B cell (primary cell): ENCODE measurements around the gene EYS. TPM values are rescaled to one million over a fixed set of nuclear protein-coding genes. Genes with fewer than 3 reads are reported as not detected.

Experiments used
- ATAC-seq: fragments of 200-7000 bp; cut with Tn5 transposase; one replicate; pipeline ENCODE4 v1.10.0; 2021; ENCODE audit warnings: low read depth, mild to moderate bottlenecking, moderate number of reproducible peaks, moderate library complexity
- CTCF ChIA-PET: fragments of 350-600 bp; sonication (Branson Sonifier 250); formaldehyde crosslinking; loops from one replicate; lab custom pipeline; 2021; ENCODE audit warnings: antibody characterized with exemption, inconsistent platforms; lab: Charles Lee
- POLR2A ChIA-PET: fragments of 350-600 bp; sonication (Branson Sonifier 250); formaldehyde crosslinking; loops from one replicate; lab custom pipeline; 2021; ENCODE audit warnings: antibody characterized with exemption; lab: Charles Lee
- DNase-seq: peaks from one replicate; pipeline ENCODE4 v3.0.0; 2013
- H2AFZ ChIP-seq: 2 replicates; pipeline ENCODE4 v1.6.1; 2012; ENCODE audit warnings: mild to moderate bottlenecking, low read depth, low read length; ENCODE audit not compliant: insufficient read depth, poor library complexity, severe bottlenecking
- H3K27ac ChIP-seq, 2 donors: 1 replicate in 1 of 2; 2 replicates in 1 of 2; pipeline ENCODE4 v1.5.1; 2012 to 2013; ENCODE audit warnings: low read length in 2 of 2, mild to moderate bottlenecking in 2 of 2, moderate library complexity in 1 of 2
- H3K27me3 ChIP-seq, 4 experiments: fragments of 200-600 bp in 1 of 4; sonication (generic) in 1 of 4; replicated peaks in 1 of 4; 1 replicate in 2 of 4; 2 replicates in 2 of 4; pipeline versions ENCODE4 v1.6.1 to v1.7.0; 2013 to 2016; ENCODE audit warnings: low read length in 3 of 4, mild to moderate bottlenecking in 2 of 4, mixed read lengths in 1 of 4, moderate library complexity in 1 of 4; ENCODE audit not compliant: insufficient read depth in 4 of 4, control insufficient read depth in 3 of 4; ENCODE audit errors: control extremely low read depth in 1 of 4
- H3K36me3 ChIP-seq, 2 experiments: replicated peaks in 1 of 2; 1 replicate in 1 of 2; 2 replicates in 1 of 2; pipeline versions ENCODE4 v1.6.1 to v1.7.1; 2013; ENCODE audit warnings: low read length in 1 of 2; ENCODE audit not compliant: insufficient read depth in 2 of 2, control insufficient read depth in 1 of 2; ENCODE audit errors: control extremely low read depth in 1 of 2, extremely low read depth in 1 of 2
- H3K4me1 ChIP-seq, 2 donors: fragments of 200-600 bp in 1 of 2; sonication (generic) in 1 of 2; 1 replicate in 1 of 2; 2 replicates in 1 of 2; pipeline versions ENCODE4 v1.5.1 to v1.6.1; 2013 to 2017; ENCODE audit warnings: low read length in 2 of 2; ENCODE audit not compliant: control insufficient read depth in 2 of 2, insufficient read depth in 2 of 2
- H3K4me2 ChIP-seq: replicated peaks from 2 replicates; pipeline ENCODE3; 2012; ENCODE audit warnings: mild to moderate bottlenecking, low read depth, low read length; ENCODE audit not compliant: poor library complexity, severe bottlenecking
- H3K4me3 ChIP-seq, 5 experiments: fragments of 200-600 bp in 1 of 5; sonication (generic) in 1 of 5; 1 replicate in 3 of 5; 2 replicates in 2 of 5; pipeline versions ENCODE4 v1.5.1 to v1.7.0; 2011 to 2016; ENCODE audit warnings: low read length in 4 of 5, mild to moderate bottlenecking in 4 of 5, low read depth in 2 of 5, control low read depth in 1 of 5, moderate library complexity in 1 of 5; ENCODE audit not compliant: insufficient read depth in 1 of 5; ENCODE audit errors: control extremely low read depth in 1 of 5, extremely low read depth in 1 of 5
- H3K79me2 ChIP-seq: fragments of 200-600 bp; sonication (generic); one replicate; pipeline ENCODE4 v1.6.0; 2016; ENCODE audit warnings: low read length; ENCODE audit not compliant: control insufficient read depth, insufficient read depth
- H3K9ac ChIP-seq: fragments of 200-600 bp; sonication (generic); 2 replicates; pipeline ENCODE4 v1.6.1; 2017; ENCODE audit warnings: mild to moderate bottlenecking, low read length, moderate library complexity
- H3K9me3 ChIP-seq, 3 donors: one replicate each; pipeline versions ENCODE4 v1.6.1 to v1.7.1; 2013; ENCODE audit warnings: low read length in 2 of 3; ENCODE audit not compliant: control insufficient read depth in 2 of 3, insufficient read depth in 1 of 3; ENCODE audit errors: control extremely low read depth in 1 of 3
- H4K20me1 ChIP-seq: 2 replicates; pipeline ENCODE4 v1.6.0; 2012; ENCODE audit warnings: mild to moderate bottlenecking, low read length; ENCODE audit not compliant: insufficient read depth, control insufficient read depth, poor library complexity, severe bottlenecking
- H3K27ac Mint-ChIP-seq: one replicate; pipeline ENCODE4 v1.8.0; 2021; ENCODE audit warnings: mixed read lengths
- H3K27me3 Mint-ChIP-seq: one replicate; pipeline ENCODE4 v1.8.0; 2021; ENCODE audit warnings: mixed read lengths
- H3K4me1 Mint-ChIP-seq: one replicate; pipeline ENCODE4 v1.8.0; 2021; ENCODE audit warnings: mixed read lengths
- H3K4me3 Mint-ChIP-seq: one replicate; pipeline ENCODE4 v1.8.0; 2021; ENCODE audit warnings: mixed read lengths
- H3K9me3 Mint-ChIP-seq: one replicate; pipeline ENCODE4 v1.8.0; 2022; ENCODE audit warnings: mixed read lengths; ENCODE audit not compliant: insufficient read depth
- EZH2 ChIP-seq: IDR thresholded peaks from 2 replicates; pipeline ENCODE4 v1.6.1; 2012; ENCODE audit warnings: borderline replicate concordance, low read depth, mild to moderate bottlenecking, moderate library complexity, low read length; ENCODE audit not compliant: insufficient read depth, poor library complexity, severe bottlenecking
- WGBS: methylation state at CpG from one replicate; pipeline ENCODE4 v1.1.5; 2013; ENCODE audit warnings: missing lambda C conversion rate; ENCODE audit not compliant: insufficient coverage; 5-methylcytosine and 5-hydroxymethylcytosine counted together
- intact Hi-C: fragments of 100-400 bp; cut with micrococcal nuclease; formaldehyde crosslinking; loops from one replicate; pipeline ENCODE4 v1.10.0; 2022
- polyA plus RNA-seq: library from polyadenylated mRNA; depleted of rRNA; stranded (reverse); fragments of >200 nt; gene quantifications from 2 replicates; pipeline ENCODE4 v1.2.3, GENCODE V29; 2012
- total RNA-seq, 2 donors: library from RNA; stranded (reverse); fragments of 120-200 nt in 1 of 2; gene quantifications; 1 replicate in 1 of 2; 2 replicates in 1 of 2; pipeline versions ENCODE4 v1.2.3 to v1.2.4, GENCODE V29; 2013 to 2022
- TF ChIP-seq, protein P1 (sequence below): fragments of 200-600 bp; IDR thresholded peaks from one replicate; pipeline ENCODE4 v1.8.0; 2022; ENCODE audit warnings: antibody characterized with exemption, mild to moderate bottlenecking

The EYS gene
- total and polyA plus RNA-seq, 2 donors (not counting 1 experiment from before 2014, with no cell fraction given) = not detected

DNA sequence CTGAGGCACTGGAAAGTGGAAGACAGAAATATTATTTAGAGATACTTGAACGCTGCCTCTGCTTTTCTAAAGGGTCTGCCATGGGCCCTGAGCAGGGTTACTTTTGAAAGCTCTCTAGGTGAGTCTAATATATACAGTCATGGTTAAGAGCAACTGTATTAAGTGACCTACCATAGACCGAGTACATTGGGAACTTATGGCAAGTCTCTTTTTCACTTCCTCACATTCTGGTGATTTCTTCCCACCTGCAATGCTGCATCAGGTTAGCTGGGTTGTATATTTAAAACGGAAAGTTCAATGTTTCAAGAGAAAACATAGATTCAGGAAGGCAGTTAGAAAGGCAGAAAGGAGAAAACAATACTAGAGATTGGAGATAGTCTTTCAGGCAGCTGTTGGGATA lies 1916.7 kb downstream of the EYS start:
- Histone ChIP-seq H3K4me1 (no peaks in the 10 kb centered on the region), H2AFZ (no peak overlapping the region), H3K9ac (no peak overlapping the region), H3K36me3 (no peaks in the 10 kb centered on the region), H3K79me2 (no peaks in the 10 kb centered on the region), H3K4me2 (no peak overlapping the region), H4K20me1 (no peaks in the 10 kb centered on the region), H3K9me3 (no peaks in the 10 kb centered on the region), H3K27ac (no peak overlapping the region), H3K4me3 (no peak overlapping the region), H3K27me3 (peaks cover 0 to 4% (median 0%) of the 10 kb centered on the region in 4 experiments)
- 72% methylated on average over 2 of the region's 3 CpGs for WGBS
- no peak overlapping the region for H3K27ac Mint-ChIP-seq
- no peak for DNase-seq
- ChIA-PET CTCF (no interaction called here), POLR2A (no interaction called here)
- H3K4me3 Mint-ChIP-seq = no peak overlapping the region
- peaks cover 10% of the 10 kb centered on the region for H3K27me3 Mint-ChIP-seq
- intact Hi-C loops = no loop called here
- no peaks in the 10 kb centered on the region for H3K4me1 Mint-ChIP-seq
- no peak for ATAC-seq
- H3K9me3 Mint-ChIP-seq = no peaks in the 10 kb centered on the region
- TF ChIP-seq EZH2 = no peak
- TF ChIP-seq, protein P1, sequence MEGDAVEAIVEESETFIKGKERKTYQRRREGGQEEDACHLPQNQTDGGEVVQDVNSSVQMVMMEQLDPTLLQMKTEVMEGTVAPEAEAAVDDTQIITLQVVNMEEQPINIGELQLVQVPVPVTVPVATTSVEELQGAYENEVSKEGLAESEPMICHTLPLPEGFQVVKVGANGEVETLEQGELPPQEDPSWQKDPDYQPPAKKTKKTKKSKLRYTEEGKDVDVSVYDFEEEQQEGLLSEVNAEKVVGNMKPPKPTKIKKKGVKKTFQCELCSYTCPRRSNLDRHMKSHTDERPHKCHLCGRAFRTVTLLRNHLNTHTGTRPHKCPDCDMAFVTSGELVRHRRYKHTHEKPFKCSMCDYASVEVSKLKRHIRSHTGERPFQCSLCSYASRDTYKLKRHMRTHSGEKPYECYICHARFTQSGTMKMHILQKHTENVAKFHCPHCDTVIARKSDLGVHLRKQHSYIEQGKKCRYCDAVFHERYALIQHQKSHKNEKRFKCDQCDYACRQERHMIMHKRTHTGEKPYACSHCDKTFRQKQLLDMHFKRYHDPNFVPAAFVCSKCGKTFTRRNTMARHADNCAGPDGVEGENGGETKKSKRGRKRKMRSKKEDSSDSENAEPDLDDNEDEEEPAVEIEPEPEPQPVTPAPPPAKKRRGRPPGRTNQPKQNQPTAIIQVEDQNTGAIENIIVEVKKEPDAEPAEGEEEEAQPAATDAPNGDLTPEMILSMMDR = no peak

DNA sequence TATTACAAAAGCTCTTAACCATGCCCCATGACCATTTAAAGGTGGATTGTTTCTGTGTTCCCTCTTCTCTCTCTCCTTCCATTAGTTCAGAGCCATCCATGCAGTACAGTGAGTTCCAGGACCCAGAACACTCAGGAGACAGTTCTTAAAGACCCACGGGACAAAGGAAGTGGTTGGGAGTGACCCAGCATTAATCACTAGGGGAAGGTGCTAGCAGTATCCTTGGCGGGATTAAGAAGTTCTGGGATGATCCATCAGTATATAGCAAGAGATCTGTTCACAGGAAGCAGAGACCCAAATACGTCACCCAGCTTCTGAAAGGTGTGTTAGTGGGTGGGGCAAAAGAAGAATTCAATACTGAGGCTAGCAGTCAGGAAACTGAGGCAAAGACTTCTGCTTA lies 1917.3 kb downstream of the EYS start:
- no peaks in the 10 kb centered on the region for H3K4me1 Mint-ChIP-seq
- no peak overlapping the region for H2AFZ ChIP-seq
- 83% methylated on average over 3 of the region's 3 CpGs for WGBS
- H3K9me3 Mint-ChIP-seq = no peaks in the 10 kb centered on the region
- H3K4me3 Mint-ChIP-seq = no peak overlapping the region
- no peaks in the 10 kb centered on the region for H3K79me2 ChIP-seq
- H3K9ac ChIP-seq = no peak overlapping the region
- TF ChIP-seq, protein P1 = no peak
- no peak for TF ChIP-seq EZH2
- no peak overlapping the region for H3K4me2 ChIP-seq
- H4K20me1 ChIP-seq = no peaks in the 10 kb centered on the region
- no peaks in the 10 kb centered on the region for H3K36me3 ChIP-seq
- H3K4me1 ChIP-seq = no peaks in the 10 kb centered on the region
- H3K27me3 Mint-ChIP-seq = peaks cover 9% of the 10 kb centered on the region
- DNase-seq (no peak), ATAC-seq (no peak)
- no peaks in the 10 kb centered on the region for H3K9me3 ChIP-seq
- ChIA-PET CTCF (no interaction called here), POLR2A (no interaction called here)
- no peak overlapping the region for H3K4me3 ChIP-seq
- H3K27ac Mint-ChIP-seq = no peak overlapping the region
- H3K27me3 ChIP-seq = peaks cover 0 to 4% (median 0%) of the 10 kb centered on the region in 4 experiments
- intact Hi-C loops = no loop called here
- no peak overlapping the region for H3K27ac ChIP-seq
